Measurements from ENCODE around the gene MYH15. TPM values are rescaled to one million over a fixed set of nuclear protein-coding genes. Genes with fewer than 3 reads are reported as not detected.

The MYH15 gene
- total RNA-seq, 6 donors from 2014 or later, result 0.20 to 7.3 (median 0.93) TPM

DNA sequence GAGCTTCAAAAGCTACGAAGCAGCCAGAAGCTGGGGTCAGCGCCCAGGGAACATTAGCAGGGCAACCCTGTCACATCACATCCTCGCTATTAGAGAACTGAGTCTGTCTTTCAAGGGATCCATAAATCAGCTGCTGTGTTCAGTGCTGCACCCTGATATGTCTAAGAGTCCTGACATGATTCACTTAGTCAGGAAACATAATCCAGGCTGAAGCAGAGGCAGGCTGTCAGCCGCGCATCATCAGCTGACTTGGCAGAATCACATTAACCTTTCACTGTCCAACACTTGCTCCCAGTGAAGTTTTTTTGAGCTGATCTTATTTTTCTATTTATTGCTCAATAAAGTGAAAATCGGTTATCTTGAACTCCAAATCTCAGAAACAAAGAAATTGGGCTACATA is 23.5 kb downstream of the MYH15 start:
- H3K27me3 ChIP-seq, result no peaks in the 10 kb centered on the region
- no peaks in the 10 kb centered on the region for H3K4me1 ChIP-seq
- ATAC-seq (ENCODE audit: low FRiP score in 2 of 2) (no peak), DNase-seq (no peak)
- no peak overlapping the region for H3K27ac ChIP-seq
- H3K4me3 ChIP-seq, result no peak overlapping the region
- H3K36me3 ChIP-seq, result no peaks in the 10 kb centered on the region
- WGBS, 2 donors, result 48 to 55% methylated on average over 6 of the region's 6 CpGs
- H3K9me3 ChIP-seq, result no peaks in the 10 kb centered on the region
- TF ChIP-seq EP300 (IDR thresholded peaks at IDR 0.05) (no peak), POLR2AphosphoS5 (IDR thresholded peaks at IDR 0.05) (no peak), POLR2A (IDR thresholded peaks at IDR 0.05) (no peak)
- TF ChIP-seq, protein P1, sequence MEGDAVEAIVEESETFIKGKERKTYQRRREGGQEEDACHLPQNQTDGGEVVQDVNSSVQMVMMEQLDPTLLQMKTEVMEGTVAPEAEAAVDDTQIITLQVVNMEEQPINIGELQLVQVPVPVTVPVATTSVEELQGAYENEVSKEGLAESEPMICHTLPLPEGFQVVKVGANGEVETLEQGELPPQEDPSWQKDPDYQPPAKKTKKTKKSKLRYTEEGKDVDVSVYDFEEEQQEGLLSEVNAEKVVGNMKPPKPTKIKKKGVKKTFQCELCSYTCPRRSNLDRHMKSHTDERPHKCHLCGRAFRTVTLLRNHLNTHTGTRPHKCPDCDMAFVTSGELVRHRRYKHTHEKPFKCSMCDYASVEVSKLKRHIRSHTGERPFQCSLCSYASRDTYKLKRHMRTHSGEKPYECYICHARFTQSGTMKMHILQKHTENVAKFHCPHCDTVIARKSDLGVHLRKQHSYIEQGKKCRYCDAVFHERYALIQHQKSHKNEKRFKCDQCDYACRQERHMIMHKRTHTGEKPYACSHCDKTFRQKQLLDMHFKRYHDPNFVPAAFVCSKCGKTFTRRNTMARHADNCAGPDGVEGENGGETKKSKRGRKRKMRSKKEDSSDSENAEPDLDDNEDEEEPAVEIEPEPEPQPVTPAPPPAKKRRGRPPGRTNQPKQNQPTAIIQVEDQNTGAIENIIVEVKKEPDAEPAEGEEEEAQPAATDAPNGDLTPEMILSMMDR (IDR thresholded peaks at IDR 0.05), result no peak

DNA sequence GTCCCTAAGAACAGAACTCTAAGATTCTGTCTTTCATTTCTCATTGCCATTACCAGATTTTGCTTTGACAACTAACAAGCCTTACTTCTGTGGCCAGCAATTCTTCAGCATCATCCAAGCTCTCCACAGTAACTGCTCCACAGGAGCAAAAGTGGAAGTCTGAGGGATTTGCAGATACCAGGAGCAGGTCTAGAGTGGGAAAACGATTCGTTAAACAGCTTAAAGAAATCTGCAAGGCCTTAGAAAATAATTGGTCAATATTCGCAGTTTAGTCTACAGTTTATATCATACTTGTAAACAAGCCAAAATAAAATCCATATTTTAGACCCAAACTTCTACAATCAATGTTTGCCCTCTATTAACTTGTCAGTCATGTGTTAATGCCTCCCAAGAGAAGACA is 24.1 kb downstream of the MYH15 start:
- Histone ChIP-seq H3K4me3 (no peak overlapping the region), H3K36me3 (no peaks in the 10 kb centered on the region), H3K4me1 (no peaks in the 10 kb centered on the region), H3K27me3 (no peaks in the 10 kb centered on the region), H3K9me3 (no peaks in the 10 kb centered on the region), H3K27ac (no peak overlapping the region)
- TF ChIP-seq EP300 (IDR thresholded peaks at IDR 0.05) (no peak), POLR2A (IDR thresholded peaks at IDR 0.05) (no peak), POLR2AphosphoS5 (IDR thresholded peaks at IDR 0.05) (no peak)
- TF ChIP-seq, protein P1 (IDR thresholded peaks at IDR 0.05), result no peak
- 75 to 80% methylated on average over 3 of the region's 3 CpGs for WGBS, 2 donors
- DNase-seq (no peak), ATAC-seq (ENCODE audit: low FRiP score in 2 of 2) (no peak)

DNA sequence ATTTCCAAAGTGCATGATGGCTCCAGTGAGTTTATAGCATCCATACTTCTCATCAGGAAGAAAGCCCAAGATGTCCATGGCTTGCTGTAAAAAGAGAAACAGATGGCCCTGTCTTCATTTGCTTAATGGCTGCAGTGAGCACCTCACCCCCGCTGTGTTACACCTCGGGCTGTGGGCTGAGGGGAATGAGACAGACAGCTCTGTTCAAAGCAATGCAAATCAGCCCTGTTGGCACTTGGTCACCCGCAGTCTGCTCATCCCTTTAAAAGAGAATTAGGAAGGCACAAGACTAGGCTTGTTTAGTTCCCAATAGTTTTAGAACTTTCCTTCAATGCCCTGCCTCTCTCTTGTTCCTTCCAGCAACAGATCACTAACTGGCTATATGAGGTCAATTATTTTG is 25.2 kb downstream of the MYH15 start:
- no peak for ATAC-seq (ENCODE audit: low FRiP score in 2 of 2)
- Histone ChIP-seq H3K4me1 (no peaks in the 10 kb centered on the region), H3K9me3 (no peaks in the 10 kb centered on the region), H3K4me3 (no peak overlapping the region), H3K27ac (no peak overlapping the region), H3K36me3 (no peaks in the 10 kb centered on the region), H3K27me3 (no peaks in the 10 kb centered on the region)
- TF ChIP-seq POLR2AphosphoS5 (IDR thresholded peaks at IDR 0.05), result no peak
- TF ChIP-seq POLR2A (IDR thresholded peaks at IDR 0.05), result no peak
- TF ChIP-seq, protein P1 (IDR thresholded peaks at IDR 0.05), result no peak
- TF ChIP-seq EP300 (IDR thresholded peaks at IDR 0.05), result no peak
- DNase-seq, result no peak
- WGBS, 2 donors, result 71 to 83% methylated on average over 3 of the region's 3 CpGs

DNA sequence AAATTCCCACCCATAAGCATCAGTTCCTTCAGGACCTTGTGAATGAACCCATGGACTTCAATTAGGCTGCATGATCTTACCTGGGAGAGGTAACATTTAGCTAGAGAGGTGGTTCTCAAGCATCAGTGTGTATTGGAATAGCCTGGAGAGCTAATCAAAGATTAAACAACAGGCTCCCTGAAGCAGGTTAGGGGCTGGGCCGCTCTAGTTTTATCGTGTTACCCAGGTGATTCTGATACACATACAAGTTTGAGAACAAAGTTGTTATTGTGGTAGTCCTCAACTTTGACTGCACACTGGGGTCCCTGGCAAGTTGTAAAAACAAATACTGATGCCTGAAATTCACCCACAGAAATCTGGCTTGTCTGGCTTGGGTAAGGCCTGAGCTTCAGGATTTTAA is 31.2 kb downstream of the MYH15 start:
- no peaks in the 10 kb centered on the region for H3K36me3 ChIP-seq
- H3K27ac ChIP-seq, result no peak overlapping the region
- ATAC-seq (ENCODE audit: low FRiP score in 2 of 2), result no peak

More for the DNA sequence above, 31.2 kb downstream of the MYH15 start:
- DNase-seq, result no peak
- H3K27me3 ChIP-seq, result no peaks in the 10 kb centered on the region
- no peaks in the 10 kb centered on the region for H3K9me3 ChIP-seq
- 74 to 78% methylated on average over 2 of the region's 2 CpGs for WGBS, 2 donors
- H3K4me1 ChIP-seq, result peaks cover 0 to 6% (median 0%) of the 10 kb centered on the region in 4 donors
- H3K4me3 ChIP-seq, result no peak overlapping the region
- TF ChIP-seq POLR2AphosphoS5 (IDR thresholded peaks at IDR 0.05) (no peak), EP300 (IDR thresholded peaks at IDR 0.05) (no peak), POLR2A (IDR thresholded peaks at IDR 0.05) (no peak)
- TF ChIP-seq, protein P1 (IDR thresholded peaks at IDR 0.05), result no peak

Measured in upper lobe of left lung (tissue), 6 donors.